Measurements from ENCODE around the gene OLIG2. TPM values are rescaled to one million over a fixed set of nuclear protein-coding genes. Genes with fewer than 3 reads are reported as not detected.

Gene OLIG2
- total RNA-seq, 1 experiment from 2014 or later: 0.79 TPM

DNA sequence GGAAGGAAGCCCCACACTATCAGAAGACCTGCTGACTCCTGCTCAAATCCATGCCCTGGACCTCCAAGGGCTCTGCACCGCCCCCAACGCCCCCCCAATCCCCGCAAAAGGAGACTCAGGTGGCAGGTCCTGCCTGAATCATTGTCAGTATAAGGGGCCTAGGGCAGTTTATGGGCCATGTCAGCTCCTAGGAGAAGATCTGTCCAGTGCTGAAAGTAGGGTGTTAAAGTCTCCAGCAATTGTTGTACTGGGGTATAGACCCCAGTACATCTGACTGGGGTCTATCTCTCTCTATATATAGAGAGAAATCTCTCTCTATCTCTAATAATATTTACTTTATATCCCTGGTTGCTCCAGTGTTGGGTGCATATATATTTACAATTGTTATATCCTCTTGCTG is 12.1 kb upstream of the OLIG2 start:
- peaks cover 5% of the 10 kb centered on the region for H3K4me1 Mint-ChIP-seq

DNA sequence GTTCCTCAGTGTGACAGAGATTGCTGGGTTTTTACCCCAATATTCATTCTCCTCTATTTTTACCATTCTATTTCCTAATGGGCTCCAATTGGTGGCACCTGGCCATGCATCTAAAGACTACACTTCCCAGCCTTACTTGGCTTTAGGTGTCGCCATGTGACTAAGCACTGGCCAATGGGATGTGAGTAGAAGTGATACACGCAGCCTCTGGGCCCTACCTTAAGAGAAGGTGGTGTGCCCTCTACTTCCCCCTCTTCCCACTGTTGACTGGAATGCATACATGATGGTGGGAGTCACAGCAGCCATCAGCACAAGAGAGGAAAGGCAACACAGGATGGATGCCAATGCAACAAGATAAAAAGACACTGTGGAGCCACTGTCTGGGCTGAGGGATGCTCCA is 11.4 kb upstream of the OLIG2 start:
- H3K4me1 Mint-ChIP-seq: peaks cover 7% of the 10 kb centered on the region
- no peak for DNase-seq (ENCODE audit: low spot score)
- TF ChIP-seq ESRRA (CRISPR knock-in tag; IDR thresholded peaks at IDR 0.05; ENCODE audit: borderline replicate concordance) (no peak), ATF1 (CRISPR knock-in tag; IDR thresholded peaks at IDR 0.05) (no peak), SOX15 (CRISPR knock-in tag; IDR thresholded peaks at IDR 0.05) (no peak), ZNF219 (CRISPR knock-in tag; IDR thresholded peaks at IDR 0.05; ENCODE audit: borderline replicate concordance) (no peak), IRF2 (CRISPR knock-in tag; IDR thresholded peaks at IDR 0.05; ENCODE audit: borderline replicate concordance, low read depth) (no peak), TEAD1 (CRISPR knock-in tag; IDR thresholded peaks at IDR 0.05) (no peak), NFYB (CRISPR knock-in tag; conservative IDR thresholded peaks at IDR 0.05; ENCODE audit: low read depth) (peak; percentile 41; the same call in 1 of the 2 replicates), RORB (CRISPR knock-in tag; IDR thresholded peaks at IDR 0.05) (no peak)
- TF ChIP-seq, protein P1, sequence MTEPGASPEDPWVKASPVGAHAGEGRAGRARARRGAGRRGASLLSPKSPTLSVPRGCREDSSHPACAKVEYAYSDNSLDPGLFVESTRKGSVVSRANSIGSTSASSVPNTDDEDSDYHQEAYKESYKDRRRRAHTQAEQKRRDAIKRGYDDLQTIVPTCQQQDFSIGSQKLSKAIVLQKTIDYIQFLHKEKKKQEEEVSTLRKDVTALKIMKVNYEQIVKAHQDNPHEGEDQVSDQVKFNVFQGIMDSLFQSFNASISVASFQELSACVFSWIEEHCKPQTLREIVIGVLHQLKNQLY (CRISPR knock-in tag; IDR thresholded peaks at IDR 0.05): no peak
- TF ChIP-seq, protein P2, sequence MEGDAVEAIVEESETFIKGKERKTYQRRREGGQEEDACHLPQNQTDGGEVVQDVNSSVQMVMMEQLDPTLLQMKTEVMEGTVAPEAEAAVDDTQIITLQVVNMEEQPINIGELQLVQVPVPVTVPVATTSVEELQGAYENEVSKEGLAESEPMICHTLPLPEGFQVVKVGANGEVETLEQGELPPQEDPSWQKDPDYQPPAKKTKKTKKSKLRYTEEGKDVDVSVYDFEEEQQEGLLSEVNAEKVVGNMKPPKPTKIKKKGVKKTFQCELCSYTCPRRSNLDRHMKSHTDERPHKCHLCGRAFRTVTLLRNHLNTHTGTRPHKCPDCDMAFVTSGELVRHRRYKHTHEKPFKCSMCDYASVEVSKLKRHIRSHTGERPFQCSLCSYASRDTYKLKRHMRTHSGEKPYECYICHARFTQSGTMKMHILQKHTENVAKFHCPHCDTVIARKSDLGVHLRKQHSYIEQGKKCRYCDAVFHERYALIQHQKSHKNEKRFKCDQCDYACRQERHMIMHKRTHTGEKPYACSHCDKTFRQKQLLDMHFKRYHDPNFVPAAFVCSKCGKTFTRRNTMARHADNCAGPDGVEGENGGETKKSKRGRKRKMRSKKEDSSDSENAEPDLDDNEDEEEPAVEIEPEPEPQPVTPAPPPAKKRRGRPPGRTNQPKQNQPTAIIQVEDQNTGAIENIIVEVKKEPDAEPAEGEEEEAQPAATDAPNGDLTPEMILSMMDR (IDR thresholded peaks at IDR 0.05): no peak
- TF ChIP-seq, protein P3, sequence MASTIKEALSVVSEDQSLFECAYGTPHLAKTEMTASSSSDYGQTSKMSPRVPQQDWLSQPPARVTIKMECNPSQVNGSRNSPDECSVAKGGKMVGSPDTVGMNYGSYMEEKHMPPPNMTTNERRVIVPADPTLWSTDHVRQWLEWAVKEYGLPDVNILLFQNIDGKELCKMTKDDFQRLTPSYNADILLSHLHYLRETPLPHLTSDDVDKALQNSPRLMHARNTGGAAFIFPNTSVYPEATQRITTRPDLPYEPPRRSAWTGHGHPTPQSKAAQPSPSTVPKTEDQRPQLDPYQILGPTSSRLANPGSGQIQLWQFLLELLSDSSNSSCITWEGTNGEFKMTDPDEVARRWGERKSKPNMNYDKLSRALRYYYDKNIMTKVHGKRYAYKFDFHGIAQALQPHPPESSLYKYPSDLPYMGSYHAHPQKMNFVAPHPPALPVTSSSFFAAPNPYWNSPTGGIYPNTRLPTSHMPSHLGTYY (CRISPR knock-in tag; IDR thresholded peaks at IDR 0.05): no peak
- TF ChIP-seq, protein P4, sequence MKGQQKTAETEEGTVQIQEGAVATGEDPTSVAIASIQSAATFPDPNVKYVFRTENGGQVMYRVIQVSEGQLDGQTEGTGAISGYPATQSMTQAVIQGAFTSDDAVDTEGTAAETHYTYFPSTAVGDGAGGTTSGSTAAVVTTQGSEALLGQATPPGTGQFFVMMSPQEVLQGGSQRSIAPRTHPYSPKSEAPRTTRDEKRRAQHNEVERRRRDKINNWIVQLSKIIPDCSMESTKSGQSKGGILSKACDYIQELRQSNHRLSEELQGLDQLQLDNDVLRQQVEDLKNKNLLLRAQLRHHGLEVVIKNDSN (CRISPR knock-in tag; IDR thresholded peaks at IDR 0.05): peak; percentile 83
- TF ChIP-seq, protein P5, sequence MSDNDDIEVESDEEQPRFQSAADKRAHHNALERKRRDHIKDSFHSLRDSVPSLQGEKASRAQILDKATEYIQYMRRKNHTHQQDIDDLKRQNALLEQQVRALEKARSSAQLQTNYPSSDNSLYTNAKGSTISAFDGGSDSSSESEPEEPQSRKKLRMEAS (CRISPR knock-in tag; IDR thresholded peaks at IDR 0.05): no peak
- TF ChIP-seq, protein P6, sequence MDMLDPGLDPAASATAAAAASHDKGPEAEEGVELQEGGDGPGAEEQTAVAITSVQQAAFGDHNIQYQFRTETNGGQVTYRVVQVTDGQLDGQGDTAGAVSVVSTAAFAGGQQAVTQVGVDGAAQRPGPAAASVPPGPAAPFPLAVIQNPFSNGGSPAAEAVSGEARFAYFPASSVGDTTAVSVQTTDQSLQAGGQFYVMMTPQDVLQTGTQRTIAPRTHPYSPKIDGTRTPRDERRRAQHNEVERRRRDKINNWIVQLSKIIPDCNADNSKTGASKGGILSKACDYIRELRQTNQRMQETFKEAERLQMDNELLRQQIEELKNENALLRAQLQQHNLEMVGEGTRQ (CRISPR knock-in tag; IDR thresholded peaks at IDR 0.05): peak; percentile 90
- TF ChIP-seq, protein P7, sequence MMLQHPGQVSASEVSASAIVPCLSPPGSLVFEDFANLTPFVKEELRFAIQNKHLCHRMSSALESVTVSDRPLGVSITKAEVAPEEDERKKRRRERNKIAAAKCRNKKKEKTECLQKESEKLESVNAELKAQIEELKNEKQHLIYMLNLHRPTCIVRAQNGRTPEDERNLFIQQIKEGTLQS (CRISPR knock-in tag; conservative IDR thresholded peaks at IDR 0.05): no peak
- no peak overlapping the region for H3K4me3 Mint-ChIP-seq
- ChIA-PET POLR2A (no interaction called here), CTCF (no interaction called here)
- H3K27me3 Mint-ChIP-seq (ENCODE audit: low read depth): peaks cover 61% of the 10 kb centered on the region
- no peak overlapping the region for H3K27ac Mint-ChIP-seq
- peaks cover 17% of the 10 kb centered on the region for H3K9me3 Mint-ChIP-seq
- ATAC-seq: peak; percentile 82
- no peaks in the 10 kb centered on the region for H3K36me3 Mint-ChIP-seq

More for the DNA sequence above, 12.1 kb upstream of the OLIG2 start:
- no peak overlapping the region for H3K4me3 Mint-ChIP-seq
- H3K9me3 Mint-ChIP-seq: peaks cover 17% of the 10 kb centered on the region
- DNase-seq (ENCODE audit: low spot score) (no peak), ATAC-seq (no peak)
- TF ChIP-seq, protein P8, sequence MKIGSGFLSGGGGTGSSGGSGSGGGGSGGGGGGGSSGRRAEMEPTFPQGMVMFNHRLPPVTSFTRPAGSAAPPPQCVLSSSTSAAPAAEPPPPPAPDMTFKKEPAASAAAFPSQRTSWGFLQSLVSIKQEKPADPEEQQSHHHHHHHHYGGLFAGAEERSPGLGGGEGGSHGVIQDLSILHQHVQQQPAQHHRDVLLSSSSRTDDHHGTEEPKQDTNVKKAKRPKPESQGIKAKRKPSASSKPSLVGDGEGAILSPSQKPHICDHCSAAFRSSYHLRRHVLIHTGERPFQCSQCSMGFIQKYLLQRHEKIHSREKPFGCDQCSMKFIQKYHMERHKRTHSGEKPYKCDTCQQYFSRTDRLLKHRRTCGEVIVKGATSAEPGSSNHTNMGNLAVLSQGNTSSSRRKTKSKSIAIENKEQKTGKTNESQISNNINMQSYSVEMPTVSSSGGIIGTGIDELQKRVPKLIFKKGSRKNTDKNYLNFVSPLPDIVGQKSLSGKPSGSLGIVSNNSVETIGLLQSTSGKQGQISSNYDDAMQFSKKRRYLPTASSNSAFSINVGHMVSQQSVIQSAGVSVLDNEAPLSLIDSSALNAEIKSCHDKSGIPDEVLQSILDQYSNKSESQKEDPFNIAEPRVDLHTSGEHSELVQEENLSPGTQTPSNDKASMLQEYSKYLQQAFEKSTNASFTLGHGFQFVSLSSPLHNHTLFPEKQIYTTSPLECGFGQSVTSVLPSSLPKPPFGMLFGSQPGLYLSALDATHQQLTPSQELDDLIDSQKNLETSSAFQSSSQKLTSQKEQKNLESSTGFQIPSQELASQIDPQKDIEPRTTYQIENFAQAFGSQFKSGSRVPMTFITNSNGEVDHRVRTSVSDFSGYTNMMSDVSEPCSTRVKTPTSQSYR (CRISPR knock-in tag; IDR thresholded peaks at IDR 0.05): no peak
- TF ChIP-seq ZNF671 (CRISPR knock-in tag; IDR thresholded peaks at IDR 0.05): no peak
- TF ChIP-seq, protein P6 (CRISPR knock-in tag; IDR thresholded peaks at IDR 0.05): no peak
- TF ChIP-seq, protein P3 (CRISPR knock-in tag; IDR thresholded peaks at IDR 0.05): no peak
- TF ChIP-seq KAT7 (CRISPR knock-in tag; IDR thresholded peaks at IDR 0.05; ENCODE audit: borderline replicate concordance): no peak
- no peak for TF ChIP-seq TEAD4 (CRISPR knock-in tag; IDR thresholded peaks at IDR 0.05)
- no peak for TF ChIP-seq ZNF396 (CRISPR knock-in tag; IDR thresholded peaks at IDR 0.05; ENCODE audit: borderline replicate concordance)
- TF ChIP-seq ZNF423 (CRISPR knock-in tag; IDR thresholded peaks at IDR 0.05): no peak
- TF ChIP-seq CREB1 (CRISPR knock-in tag; IDR thresholded peaks at IDR 0.05): no peak
- TF ChIP-seq, protein P4 (CRISPR knock-in tag; IDR thresholded peaks at IDR 0.05): no peak
- no peak overlapping the region for H3K27ac Mint-ChIP-seq
- H3K36me3 Mint-ChIP-seq: no peaks in the 10 kb centered on the region
- peaks cover 54% of the 10 kb centered on the region for H3K27me3 Mint-ChIP-seq (ENCODE audit: low read depth)
- CTCF ChIA-PET: no interaction called here
- POLR2A ChIA-PET: no interaction called here
